Fibroblast of lung (primary cell): ENCODE measurements around the gene PRPSAP2. TPM values are rescaled to one million over a fixed set of nuclear protein-coding genes. Genes with fewer than 3 reads are reported as not detected.

Experiments
- DNase-seq, 2 donors: peaks; one replicate each; pipeline versions ENCODE4 v3.0.0 to v3.0.0-alpha.2; 2010; ENCODE audit warnings: low read depth in 2 of 2
- H2AFZ ChIP-seq: 2 replicates; pipeline ENCODE4 v1.5.1; 2012; ENCODE audit warnings: low read length, control low read depth, inconsistent platforms
- H3K27ac ChIP-seq: 2 replicates; pipeline ENCODE4 v1.5.1; 2011; ENCODE audit warnings: low read length, control low read depth; ENCODE audit not compliant: insufficient read depth
- H3K27me3 ChIP-seq: 2 replicates; pipeline ENCODE4 v1.5.1; 2011; ENCODE audit warnings: mild to moderate bottlenecking, low read length; ENCODE audit not compliant: control insufficient read depth, insufficient read depth
- H3K36me3 ChIP-seq: 2 replicates; pipeline ENCODE4 v1.5.1; 2011; ENCODE audit warnings: low read length; ENCODE audit not compliant: control insufficient read depth, insufficient read depth
- H3K4me1 ChIP-seq: 2 replicates; pipeline ENCODE4 v1.5.1; 2011; ENCODE audit warnings: low read length; ENCODE audit not compliant: control insufficient read depth, insufficient read depth; ENCODE audit errors: extremely low read depth
- H3K4me2 ChIP-seq: 2 replicates; pipeline ENCODE4 v1.5.1; 2011; ENCODE audit warnings: low read length, control low read depth; ENCODE audit not compliant: insufficient read depth; ENCODE audit errors: extremely low read depth
- H3K4me3 ChIP-seq, 4 experiments: fragments of 200-600 bp in 1 of 4; sonication (generic) in 1 of 4; replicated peaks in 1 of 4; 2 replicates each; pipeline ENCODE4 v1.5.1; 2011 to 2016; ENCODE audit warnings: low read length in 4 of 4, low read depth in 3 of 4, mild to moderate bottlenecking in 3 of 4, control low read depth in 2 of 4, inconsistent platforms in 1 of 4, mixed read lengths in 1 of 4; ENCODE audit not compliant: insufficient read depth in 1 of 4; ENCODE audit errors: control extremely low read depth in 1 of 4
- H3K79me2 ChIP-seq: 2 replicates; pipeline ENCODE4 v1.5.1; 2012; ENCODE audit warnings: mild to moderate bottlenecking, low read length, inconsistent platforms; ENCODE audit not compliant: control insufficient read depth, insufficient read depth
- H3K9ac ChIP-seq: 2 replicates; pipeline ENCODE4 v1.5.1; 2011; ENCODE audit warnings: mild to moderate bottlenecking, low read length, control low read depth; ENCODE audit not compliant: insufficient read depth
- H3K9me3 ChIP-seq: 2 replicates; pipeline ENCODE4 v1.5.1; 2012; ENCODE audit warnings: low read depth, low read length; ENCODE audit not compliant: control insufficient read depth, insufficient read depth
- H4K20me1 ChIP-seq: 2 replicates; pipeline ENCODE4 v1.5.1; 2011; ENCODE audit warnings: low read length; ENCODE audit not compliant: control insufficient read depth, insufficient read depth; ENCODE audit errors: extremely low read depth
- EZH2 ChIP-seq: IDR thresholded peaks from 2 replicates; pipeline ENCODE4 v1.5.1; 2012; ENCODE audit warnings: low read length, control low read depth, mild to moderate bottlenecking; ENCODE audit errors: missing control alignments
- polyA plus RNA-seq, 2 donors: library from polyadenylated mRNA; depleted of rRNA in 1 of 2; stranded (reverse) in 1 of 2; unstranded in 1 of 2; fragments of >200 nt; gene quantifications; 2 replicates each; pipeline ENCODE4 v1.2.1, GENCODE V29; 2011 to 2012; ENCODE audit warnings: missing spikeins in 1 of 2
- total RNA-seq: library from RNA; depleted of rRNA; stranded (reverse); fragments of >200 nt; gene quantifications from 2 replicates; pipeline ENCODE4 v1.2.1, GENCODE V29; 2014
- TF ChIP-seq, protein P1 (sequence below), 2 donors: IDR thresholded peaks in 1 of 2; conservative IDR thresholded peaks in 1 of 2; 1 replicate in 1 of 2; 2 replicates in 1 of 2; pipeline ENCODE4 v1.5.1; 2011 to 2012; ENCODE audit warnings: low read length in 2 of 2, control low read depth in 1 of 2, inconsistent platforms in 1 of 2, low read depth in 1 of 2, mild to moderate bottlenecking in 1 of 2

PRPSAP2 gene
- total and polyA plus RNA-seq, 2 donors (not counting 1 experiment from before 2014, with no cell fraction given): 23.1 to 47.4 TPM

DNA sequence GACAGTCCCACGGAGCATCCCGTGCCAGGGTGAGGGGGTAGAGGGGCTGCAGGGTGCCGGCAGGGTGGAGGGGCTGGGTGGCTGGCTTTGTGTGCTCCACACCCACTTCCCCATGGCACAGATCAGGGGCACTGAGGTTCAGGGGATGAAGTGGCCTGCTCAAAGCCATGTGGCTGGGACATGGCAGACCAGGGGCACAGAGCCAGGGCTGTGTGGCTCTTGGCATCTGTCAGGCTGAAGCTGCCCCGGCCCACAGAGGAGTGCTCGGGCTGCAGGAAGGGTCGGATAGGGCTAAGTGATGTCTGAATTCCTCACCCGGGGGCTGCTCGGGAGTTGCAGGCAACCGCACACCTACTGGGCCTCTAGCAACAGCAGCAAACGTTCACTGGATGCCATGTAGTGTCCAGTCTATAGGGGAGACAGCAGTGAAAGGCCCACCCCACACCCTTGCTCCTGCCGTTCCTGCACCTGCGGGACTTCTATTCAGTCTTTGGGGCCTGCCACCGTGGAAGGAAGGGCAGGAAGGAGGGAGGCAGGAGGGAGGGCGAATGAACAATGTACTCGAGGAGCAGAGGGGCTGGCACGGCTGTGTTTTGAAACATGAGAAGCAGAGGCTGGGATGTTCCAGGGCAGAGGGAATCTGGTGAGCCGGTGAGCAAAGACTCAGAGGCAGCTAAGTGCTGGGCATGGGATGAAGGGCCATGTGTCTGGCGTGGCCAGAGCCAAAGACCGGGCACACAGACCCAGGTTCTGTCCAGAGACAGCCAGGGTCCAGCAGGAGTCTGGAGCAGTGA, 109.1 kb downstream of the PRPSAP2 start:
- TF ChIP-seq, protein P1, sequence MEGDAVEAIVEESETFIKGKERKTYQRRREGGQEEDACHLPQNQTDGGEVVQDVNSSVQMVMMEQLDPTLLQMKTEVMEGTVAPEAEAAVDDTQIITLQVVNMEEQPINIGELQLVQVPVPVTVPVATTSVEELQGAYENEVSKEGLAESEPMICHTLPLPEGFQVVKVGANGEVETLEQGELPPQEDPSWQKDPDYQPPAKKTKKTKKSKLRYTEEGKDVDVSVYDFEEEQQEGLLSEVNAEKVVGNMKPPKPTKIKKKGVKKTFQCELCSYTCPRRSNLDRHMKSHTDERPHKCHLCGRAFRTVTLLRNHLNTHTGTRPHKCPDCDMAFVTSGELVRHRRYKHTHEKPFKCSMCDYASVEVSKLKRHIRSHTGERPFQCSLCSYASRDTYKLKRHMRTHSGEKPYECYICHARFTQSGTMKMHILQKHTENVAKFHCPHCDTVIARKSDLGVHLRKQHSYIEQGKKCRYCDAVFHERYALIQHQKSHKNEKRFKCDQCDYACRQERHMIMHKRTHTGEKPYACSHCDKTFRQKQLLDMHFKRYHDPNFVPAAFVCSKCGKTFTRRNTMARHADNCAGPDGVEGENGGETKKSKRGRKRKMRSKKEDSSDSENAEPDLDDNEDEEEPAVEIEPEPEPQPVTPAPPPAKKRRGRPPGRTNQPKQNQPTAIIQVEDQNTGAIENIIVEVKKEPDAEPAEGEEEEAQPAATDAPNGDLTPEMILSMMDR (conservative IDR thresholded peaks at IDR 0.05 in 1 of 2, IDR thresholded peaks at IDR 0.05 in 1 of 2; ENCODE audit: low read depth in 1 of 2, low read length in 2 of 2): no peak
- no peak for TF ChIP-seq EZH2
- H3K9me3 ChIP-seq: no peaks in the 10 kb centered on the region
- H3K79me2 ChIP-seq: no peaks in the 10 kb centered on the region
- H3K9ac ChIP-seq: no peak overlapping the region
- H3K36me3 ChIP-seq: peaks cover 2% of the 10 kb centered on the region
- H3K27ac ChIP-seq: no peak overlapping the region
- no peaks in the 10 kb centered on the region for H3K27me3 ChIP-seq
- no peaks in the 10 kb centered on the region for H4K20me1 ChIP-seq
- no peak overlapping the region for H3K4me3 ChIP-seq
- no peak overlapping the region for H3K4me2 ChIP-seq
- H3K4me1 ChIP-seq: no peaks in the 10 kb centered on the region
- no peak overlapping the region for H2AFZ ChIP-seq
- peak; percentile 38 to 54 for DNase-seq

DNA sequence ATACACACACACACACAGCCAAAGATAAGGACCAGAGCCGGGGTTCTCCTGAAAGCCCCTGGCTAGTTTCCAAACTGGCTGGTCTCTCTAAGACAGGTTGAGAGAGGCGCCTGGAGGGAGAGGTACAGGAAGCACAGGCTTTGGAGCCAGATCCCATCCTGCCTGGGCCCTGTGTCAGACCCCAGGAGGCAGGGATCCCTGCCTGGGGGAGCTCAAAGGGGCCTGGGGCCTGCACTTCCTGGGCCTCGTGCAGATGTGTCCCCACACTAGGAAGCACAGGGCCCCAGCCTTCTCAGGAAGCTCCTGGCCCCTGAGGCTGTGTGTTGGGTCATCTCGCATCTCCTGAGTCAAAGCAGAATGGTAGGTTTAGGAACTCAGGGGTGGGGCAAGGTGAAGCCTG, 110.0 kb downstream of the PRPSAP2 start:
- Histone ChIP-seq H3K4me2 (no peak overlapping the region), H3K27ac (no peak overlapping the region), H3K9ac (no peak overlapping the region), H2AFZ (no peak overlapping the region), H3K36me3 (peaks cover 2% of the 10 kb centered on the region), H3K4me1 (no peaks in the 10 kb centered on the region), H3K27me3 (no peaks in the 10 kb centered on the region), H4K20me1 (no peaks in the 10 kb centered on the region), H3K9me3 (no peaks in the 10 kb centered on the region), H3K79me2 (no peaks in the 10 kb centered on the region), H3K4me3 (no peak overlapping the region)
- no peak for DNase-seq
- TF ChIP-seq, protein P1 (conservative IDR thresholded peaks at IDR 0.05 in 1 of 2, IDR thresholded peaks at IDR 0.05 in 1 of 2; ENCODE audit: low read depth in 1 of 2, low read length in 2 of 2): no peak
- no peak for TF ChIP-seq EZH2

DNA sequence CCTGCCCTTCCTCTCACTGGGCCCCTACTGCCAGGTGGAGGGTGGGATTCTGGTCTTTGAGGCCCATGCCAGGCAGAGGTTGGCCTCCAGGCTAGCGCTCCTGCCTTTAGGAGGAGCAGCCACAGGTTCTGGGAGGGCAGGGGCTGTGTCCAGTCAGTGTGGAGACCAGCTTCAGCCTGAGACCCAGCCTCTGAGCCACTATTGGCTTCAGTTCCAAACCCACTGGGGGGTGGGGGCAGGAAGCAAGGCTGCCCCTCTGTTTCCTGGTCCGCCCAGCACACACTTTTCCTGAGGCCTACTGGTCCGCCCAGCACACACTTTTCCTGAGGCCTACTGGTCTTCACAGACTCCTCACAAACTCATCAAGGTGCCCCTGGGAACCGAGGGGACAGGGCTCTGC, 110.4 kb downstream of the PRPSAP2 start:
- Histone ChIP-seq H2AFZ (no peak overlapping the region), H3K36me3 (peaks cover 2% of the 10 kb centered on the region), H3K4me2 (no peak overlapping the region), H3K9me3 (no peaks in the 10 kb centered on the region), H3K4me1 (no peaks in the 10 kb centered on the region), H3K4me3 (no peak overlapping the region), H3K9ac (no peak overlapping the region), H3K27me3 (no peaks in the 10 kb centered on the region), H3K27ac (no peak overlapping the region), H3K79me2 (no peaks in the 10 kb centered on the region), H4K20me1 (no peaks in the 10 kb centered on the region)
- DNase-seq: no peak
- TF ChIP-seq, protein P1 (conservative IDR thresholded peaks at IDR 0.05 in 1 of 2, IDR thresholded peaks at IDR 0.05 in 1 of 2; ENCODE audit: low read depth in 1 of 2, low read length in 2 of 2): no peak
- TF ChIP-seq EZH2: no peak
